Renal pelvis (tissue), 12 donors: ENCODE results near the gene FAM20C. TPM values are rescaled to one million over a fixed set of nuclear protein-coding genes. Genes with fewer than 3 reads are reported as not detected.

ENCODE experiments used
- DNase-seq: peaks from one replicate; pipeline ENCODE4 v3.0.0-alpha.2; 2013
- long read RNA-seq, 16 experiments: transcript quantifications; one replicate each; lab custom pipeline, GENCODE V29; 2026
- polyA plus RNA-seq, 3 donors: library from polyadenylated mRNA; unstranded; fragments of 120-200 nt; gene quantifications; one replicate each; pipeline ENCODE4 v1.2.1, GENCODE V29; 2013; ENCODE audit not compliant: insufficient read length in 3 of 3

FAM20C gene
- 10 to 100 TPM; 65.7 to 74.8 (median 74.8) TPM for polyA plus RNA-seq
- long read RNA-seq, donor 1, transcript FAM20C-201 (10 exons, 2,751 nt), result major isoform, 11 of 11 reads
- long read RNA-seq, donor 1, partial matches to known transcripts, result 0 of 11 reads
- long read RNA-seq, donor 1, other reads (novel, unspliced or antisense), result 0 of 11 reads
- long read RNA-seq, donor 2, transcript FAM20C-201 (10 exons, 2,751 nt), result major isoform, 17 of 22 reads
- long read RNA-seq, donor 2, partial matches to known transcripts, result 5 of 22 reads
- long read RNA-seq, donor 2, other reads (novel, unspliced or antisense), result 0 of 22 reads
- long read RNA-seq, donor 3, transcript FAM20C-201 (10 exons, 2,751 nt), result major isoform, 10 of 22 reads
- long read RNA-seq, donor 3, partial matches to known transcripts, result 11 of 22 reads
- long read RNA-seq, donor 3, other reads (novel, unspliced or antisense), result 0 of 22 reads
- long read RNA-seq, donor 4, transcript FAM20C-201 (10 exons, 2,751 nt), result major isoform, 9 of 9 reads
- long read RNA-seq, donor 4, partial matches to known transcripts, result 0 of 9 reads
- long read RNA-seq, donor 4, other reads (novel, unspliced or antisense), result 0 of 9 reads
- long read RNA-seq, donor 5, transcript FAM20C-201 (10 exons, 2,751 nt), result major isoform, 8 of 8 reads
- long read RNA-seq, donor 5, partial matches to known transcripts, result 0 of 8 reads
- long read RNA-seq, donor 5, other reads (novel, unspliced or antisense), result 0 of 8 reads
- long read RNA-seq, donor 6, transcript FAM20C-201 (10 exons, 2,751 nt), result major isoform, 20 of 37 reads
- long read RNA-seq, donor 6, partial matches to known transcripts, result 17 of 37 reads
- long read RNA-seq, donor 6, other reads (novel, unspliced or antisense), result 0 of 37 reads
- long read RNA-seq, donor 7, transcript FAM20C-201 (10 exons, 2,751 nt), result major isoform, 21 of 45 reads
- long read RNA-seq, donor 7, partial matches to known transcripts, result 22 of 45 reads
- long read RNA-seq, donor 7, other reads (novel, unspliced or antisense), result 0 of 45 reads
- long read RNA-seq, donor 8, transcript FAM20C-201 (10 exons, 2,751 nt), result major isoform, 6 of 11 reads
- long read RNA-seq, donor 8, partial matches to known transcripts, result 5 of 11 reads
- long read RNA-seq, donor 8, other reads (novel, unspliced or antisense), result 0 of 11 reads
- long read RNA-seq, donor 9, transcript FAM20C-201 (10 exons, 2,751 nt), result major isoform, 14 of 43 reads
- long read RNA-seq, donor 9, partial matches to known transcripts, result 26 of 43 reads
- long read RNA-seq, donor 9, other reads (novel, unspliced or antisense), result 0 of 43 reads
- long read RNA-seq, donor 10, transcript FAM20C-201 (10 exons, 2,751 nt), result major isoform, 17 of 18 reads
- long read RNA-seq, donor 10, partial matches to known transcripts, result 0 of 18 reads
- long read RNA-seq, donor 10, other reads (novel, unspliced or antisense), result 0 of 18 reads
- long read RNA-seq, donor 11, transcript FAM20C-201 (10 exons, 2,751 nt), result major isoform, 9 of 24 reads
- long read RNA-seq, donor 11, partial matches to known transcripts, result 15 of 24 reads
- long read RNA-seq, donor 11, other reads (novel, unspliced or antisense), result 0 of 24 reads
- long read RNA-seq, donor 12, transcript FAM20C-201 (10 exons, 2,751 nt), result major isoform, 23 of 23 reads
- long read RNA-seq, donor 12, partial matches to known transcripts, result 0 of 23 reads
- long read RNA-seq, donor 12, other reads (novel, unspliced or antisense), result 0 of 23 reads
- long read RNA-seq, donor 13, transcript FAM20C-201 (10 exons, 2,751 nt), result major isoform, 11 of 11 reads
- long read RNA-seq, donor 13, partial matches to known transcripts, result 0 of 11 reads
- long read RNA-seq, donor 13, other reads (novel, unspliced or antisense), result 0 of 11 reads
- long read RNA-seq, donor 14, transcript FAM20C-201 (10 exons, 2,751 nt), result major isoform, 26 of 26 reads
- long read RNA-seq, donor 14, partial matches to known transcripts, result 0 of 26 reads
- long read RNA-seq, donor 14, other reads (novel, unspliced or antisense), result 0 of 26 reads
- long read RNA-seq, donor 15, transcript FAM20C-201 (10 exons, 2,751 nt), result major isoform, 16 of 17 reads
- long read RNA-seq, donor 15, partial matches to known transcripts, result 0 of 17 reads
- long read RNA-seq, donor 15, other reads (novel, unspliced or antisense), result 0 of 17 reads
- long read RNA-seq, donor 16, transcript FAM20C-201 (10 exons, 2,751 nt), result major isoform, 9 of 10 reads
- long read RNA-seq, donor 16, partial matches to known transcripts, result 0 of 10 reads
- long read RNA-seq, donor 16, other reads (novel, unspliced or antisense), result 0 of 10 reads

DNA sequence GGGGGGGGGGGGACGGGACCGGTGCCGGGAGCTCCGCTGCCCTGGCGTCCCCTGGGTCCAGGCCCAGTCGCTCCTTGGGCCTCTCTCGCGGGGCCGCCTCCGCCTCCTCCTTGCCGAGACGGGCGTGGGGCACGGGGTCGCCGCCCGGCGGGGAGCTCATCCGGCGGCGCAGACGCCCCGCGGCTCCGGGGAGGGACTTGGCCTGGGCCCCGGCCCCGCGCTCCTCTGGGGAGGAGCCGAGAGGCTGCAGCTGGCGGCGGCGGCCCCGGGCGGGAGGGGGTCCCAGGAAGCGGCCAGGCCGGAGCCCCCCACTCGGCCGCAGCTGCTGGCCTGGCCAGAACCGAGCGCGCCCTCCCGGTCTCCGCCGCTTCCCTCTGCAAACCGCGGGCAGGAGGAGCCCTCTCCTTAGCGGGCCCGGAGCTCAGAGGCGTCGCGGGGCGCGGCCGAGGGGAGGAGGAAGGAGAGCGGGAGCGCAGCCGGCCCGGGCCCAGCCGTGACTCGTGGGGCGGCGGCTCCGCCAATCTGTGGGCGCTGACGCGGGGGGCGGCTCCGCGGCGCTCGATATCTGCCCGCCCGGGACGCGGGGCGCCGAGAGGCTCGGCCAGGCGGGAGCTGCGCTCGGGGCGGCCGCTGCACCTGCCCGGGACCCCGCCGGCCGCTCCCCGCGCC lies at the start of gene FAM20C:
TSS of gene FAM20C (plus strand) at position 591 of the 669 bp plus-strand sequence. CDS start 629 bp downstream, outside the sequence.
- DNase-seq, result peak; percentile 80

DNA sequence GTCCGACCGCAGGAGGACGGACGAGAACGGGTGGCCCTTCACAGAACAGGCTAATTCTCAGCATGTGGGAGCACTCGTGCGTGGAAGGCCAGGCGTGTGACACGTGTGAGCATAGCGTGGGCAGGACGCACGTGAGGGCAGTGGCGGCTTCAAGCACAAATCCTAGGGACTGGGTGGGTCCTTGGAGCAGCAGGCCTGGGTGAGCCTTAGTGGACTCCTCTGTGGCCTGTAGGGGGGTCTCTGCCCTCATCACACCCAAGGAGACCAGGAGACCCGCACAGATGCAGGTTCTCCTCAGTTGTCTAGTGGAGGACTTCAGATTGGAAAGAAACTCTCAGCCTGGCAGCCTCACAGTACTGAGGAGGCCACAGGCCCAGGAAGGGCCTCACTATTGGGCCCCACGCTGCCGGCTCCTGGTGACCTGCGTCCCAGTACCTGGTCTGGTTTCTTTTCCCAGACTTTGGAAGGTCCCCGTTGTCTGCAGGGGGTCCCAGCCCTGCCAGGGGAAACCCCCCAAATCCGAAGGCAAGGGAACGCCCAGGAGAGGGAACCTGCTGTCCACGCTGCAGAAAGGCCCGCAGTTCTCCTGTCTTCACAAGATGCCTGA lies 49.1 kb upstream of the FAM20C start:
- DNase-seq, result no peak

GRCh38 chr7:143811-144453 lies 48.4 kb upstream of the FAM20C start:
- no peak for DNase-seq

DNA sequence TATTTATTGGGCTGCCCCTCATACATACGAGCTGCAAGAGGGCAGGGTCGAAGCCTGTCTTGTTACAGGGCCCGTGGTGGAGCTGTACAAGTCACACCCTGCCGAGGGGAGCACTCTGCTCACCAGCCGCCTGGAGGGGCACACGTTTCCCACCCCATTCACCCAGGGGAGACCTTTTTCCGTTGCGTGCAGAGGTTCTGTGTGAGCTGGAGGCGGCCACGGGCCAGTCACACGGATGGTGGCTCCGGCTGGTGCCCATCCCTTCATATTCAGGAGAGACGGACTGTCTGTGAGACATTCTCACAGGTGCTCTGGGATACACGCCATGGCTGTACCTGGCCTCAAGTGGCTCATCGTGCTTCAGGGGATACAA lies 47.9 kb upstream of the FAM20C start:
- DNase-seq, result no peak

DNA sequence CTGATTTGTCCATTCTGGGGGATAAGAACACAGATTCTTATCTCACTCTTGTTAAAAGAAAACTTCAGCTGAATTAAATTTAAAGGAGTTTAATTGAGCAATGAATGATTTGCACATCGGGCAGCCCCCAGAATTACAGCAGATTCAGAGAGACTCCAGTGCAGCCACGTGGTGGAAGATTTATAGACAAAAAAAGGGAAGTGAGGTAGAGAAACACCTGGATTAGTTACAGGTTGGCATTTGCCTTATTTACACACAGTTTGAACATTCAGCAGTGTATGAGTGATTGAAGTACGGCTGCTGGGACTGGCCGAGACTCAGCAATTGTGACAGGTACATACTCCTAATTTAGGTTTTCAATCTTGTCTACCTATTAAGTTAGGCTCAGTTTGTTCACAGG lies 46.5 kb upstream of the FAM20C start:
- DNase-seq, result no peak

GRCh38 chr7:148543-148931 lies 43.8 kb upstream of the FAM20C start:
- no peak for DNase-seq

DNA sequence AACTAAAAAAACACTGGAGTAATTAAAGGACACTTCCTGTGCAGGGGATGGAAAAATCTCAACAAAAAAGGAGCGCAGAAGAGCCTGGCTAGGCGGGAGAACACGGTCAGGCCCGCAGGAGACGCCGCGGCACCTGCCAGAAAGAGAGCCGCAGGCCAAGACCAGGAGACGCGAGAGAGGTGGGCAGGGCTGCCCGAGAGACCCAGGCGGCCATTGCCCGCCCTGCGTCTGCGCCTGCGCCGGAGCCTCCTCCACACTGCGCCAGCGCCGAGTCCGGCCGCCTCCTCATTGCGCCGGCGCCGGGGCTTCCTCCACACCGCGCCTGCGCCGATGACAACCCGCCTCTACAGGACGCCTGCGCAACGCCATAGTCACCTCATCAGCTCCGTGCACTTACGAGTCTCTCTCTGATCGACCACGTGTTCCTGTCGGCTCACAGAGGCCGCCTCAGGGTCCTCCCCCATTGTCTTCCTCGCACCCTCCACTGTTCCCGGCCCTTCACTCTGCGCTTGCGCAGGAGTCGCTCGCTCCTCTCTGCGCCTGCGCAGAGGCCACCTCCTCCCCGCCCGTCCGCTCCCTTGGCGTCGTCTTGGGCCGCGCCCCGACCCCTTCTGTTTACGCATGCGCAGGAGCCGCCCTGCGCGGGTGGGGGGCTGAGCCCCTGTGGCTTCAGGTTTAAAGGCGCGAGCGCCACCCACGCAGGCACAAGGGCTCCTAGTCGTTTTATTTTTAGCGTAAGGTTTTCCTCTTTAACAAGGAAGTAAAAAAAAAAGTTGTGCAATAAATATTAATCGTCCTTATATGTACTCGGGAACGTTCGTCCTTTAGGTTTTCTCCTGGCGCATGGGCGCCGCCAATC lies 43.2 kb upstream of the FAM20C start:
- DNase-seq, result peak; percentile 98

DNA sequence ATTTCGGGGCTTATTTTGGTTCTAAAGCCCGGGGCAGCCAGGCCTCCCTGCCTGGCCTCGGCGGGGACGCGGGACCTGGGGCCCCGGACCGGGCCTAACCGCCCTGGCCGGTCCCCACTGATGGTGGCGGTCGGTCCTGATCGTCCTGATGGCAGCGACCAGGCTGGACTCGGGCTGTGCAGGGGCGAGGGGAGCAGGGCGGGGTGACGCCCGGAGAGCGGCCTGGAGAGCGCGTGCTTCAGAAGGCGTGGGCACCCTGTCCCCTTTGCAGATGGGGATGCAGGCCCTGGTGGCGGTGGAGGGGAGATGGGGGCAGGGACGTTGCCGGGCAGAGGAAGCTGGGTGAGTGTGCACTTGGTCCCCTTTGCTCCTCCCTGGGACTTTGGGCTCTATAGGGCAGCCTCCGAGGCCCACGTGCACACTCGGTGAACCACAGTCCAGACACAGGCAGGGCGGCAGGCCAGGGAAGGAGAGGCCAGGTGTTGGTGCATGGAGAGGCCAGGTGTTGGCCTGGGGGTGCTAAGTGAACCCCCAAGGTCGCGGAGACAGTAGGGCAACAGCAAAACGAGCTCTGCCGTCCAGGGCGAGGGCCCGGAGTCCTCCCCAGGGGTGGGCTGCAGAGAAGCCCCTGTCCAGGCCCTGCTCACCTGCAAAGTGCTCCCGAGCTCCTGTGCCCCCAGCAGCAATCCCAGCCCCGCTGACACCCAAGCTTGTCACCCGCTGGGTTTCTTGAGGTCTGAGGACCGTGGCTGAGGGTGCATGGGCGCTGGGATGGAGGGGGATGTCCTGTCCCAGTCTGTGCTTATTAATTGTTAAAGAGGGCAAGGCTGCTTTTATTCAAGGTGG lies 42.4 kb upstream of the FAM20C start:
- DNase-seq, result no peak

DNA sequence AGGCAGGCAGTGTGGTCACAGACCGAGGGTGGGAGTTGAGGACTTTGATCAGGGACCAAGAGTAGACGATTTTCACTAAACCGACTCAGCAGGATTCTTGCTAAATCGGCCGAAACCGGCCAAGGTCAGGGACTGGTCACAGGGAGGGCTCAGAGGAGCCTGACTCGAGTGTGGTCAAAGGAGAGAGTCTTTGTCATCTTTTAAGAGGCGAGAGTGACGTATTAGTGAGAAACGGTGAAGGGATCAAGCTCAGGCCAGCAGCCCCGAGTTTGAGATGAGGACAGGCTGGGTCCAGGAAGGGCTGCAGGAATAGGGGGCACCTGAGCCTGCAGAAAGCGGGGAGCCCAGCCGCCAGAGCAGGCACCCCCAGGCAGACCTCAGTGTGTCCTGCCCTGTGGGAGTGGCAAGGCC lies 41.6 kb upstream of the FAM20C start:
- peak; percentile 74 for DNase-seq

- no peak for DNase-seq
Observed at GRCh38 chr7:151346-152050, 40.9 kb upstream of the FAM20C start.

DNA sequence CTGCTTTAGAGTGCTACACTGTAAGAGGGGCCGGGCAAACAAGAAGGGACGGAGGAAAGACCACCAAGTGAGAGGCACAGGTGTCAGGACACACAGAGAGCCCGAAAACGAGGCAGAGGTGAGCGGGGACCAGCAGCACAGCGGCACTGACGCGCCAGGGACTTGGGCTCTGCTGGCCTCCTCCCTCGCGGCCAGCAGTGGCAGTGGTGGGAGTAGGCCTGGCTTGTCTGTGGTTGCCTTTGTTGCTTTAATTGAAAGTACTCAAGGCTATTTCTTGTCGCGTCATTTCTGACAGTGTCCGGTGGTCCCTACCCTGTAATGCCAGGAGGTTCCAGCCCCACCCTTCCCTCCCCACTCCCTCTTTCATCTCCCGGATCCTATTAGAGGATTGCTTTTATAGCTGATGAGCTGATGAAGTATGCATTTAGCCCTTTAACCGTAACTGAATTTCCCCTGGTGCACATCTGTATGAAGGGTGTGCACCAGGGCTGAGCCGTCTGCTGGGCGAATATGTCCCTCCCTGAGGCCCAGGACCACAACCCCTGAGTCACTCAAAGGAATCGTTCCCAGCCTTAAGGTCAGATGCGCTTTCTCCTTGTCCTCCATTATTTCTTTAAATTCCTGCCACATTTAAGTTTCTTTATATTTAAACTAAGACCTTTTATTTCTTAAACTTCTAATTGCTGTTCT lies 39.5 kb upstream of the FAM20C start:
- DNase-seq, result no peak

DNA sequence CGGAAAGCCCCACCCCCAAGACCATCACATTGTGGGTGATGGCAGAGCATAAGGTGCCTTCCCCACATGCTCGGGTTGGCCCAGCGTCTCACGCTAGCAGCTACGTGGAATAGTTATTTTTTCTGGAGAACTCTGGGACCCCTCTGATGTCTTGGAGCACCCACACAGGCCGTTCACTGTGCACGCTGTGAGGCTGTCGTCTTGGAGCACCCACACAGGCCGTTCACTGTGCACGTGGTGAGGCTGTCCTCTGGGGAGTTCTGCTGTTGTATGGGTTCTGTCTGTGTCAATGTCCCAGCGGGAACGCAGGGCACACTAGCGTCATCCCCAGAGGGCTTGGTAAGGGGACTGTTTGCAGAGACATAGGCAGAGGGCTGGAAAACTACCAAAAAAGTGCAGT lies 38.8 kb upstream of the FAM20C start:
- DNase-seq, result no peak

- no peak for DNase-seq
Observed at GRCh38 chr7:154096-154799, 38.1 kb upstream of the FAM20C start.

- no peak for DNase-seq
Observed at GRCh38 chr7:155469-155900, 36.9 kb upstream of the FAM20C start.
